ENCODE measurements around the gene GNPDA1.
A peak's percentile ranks its signal among the peaks of the same experiment; 100 is the strongest.

The GNPDA1 gene

DNA sequence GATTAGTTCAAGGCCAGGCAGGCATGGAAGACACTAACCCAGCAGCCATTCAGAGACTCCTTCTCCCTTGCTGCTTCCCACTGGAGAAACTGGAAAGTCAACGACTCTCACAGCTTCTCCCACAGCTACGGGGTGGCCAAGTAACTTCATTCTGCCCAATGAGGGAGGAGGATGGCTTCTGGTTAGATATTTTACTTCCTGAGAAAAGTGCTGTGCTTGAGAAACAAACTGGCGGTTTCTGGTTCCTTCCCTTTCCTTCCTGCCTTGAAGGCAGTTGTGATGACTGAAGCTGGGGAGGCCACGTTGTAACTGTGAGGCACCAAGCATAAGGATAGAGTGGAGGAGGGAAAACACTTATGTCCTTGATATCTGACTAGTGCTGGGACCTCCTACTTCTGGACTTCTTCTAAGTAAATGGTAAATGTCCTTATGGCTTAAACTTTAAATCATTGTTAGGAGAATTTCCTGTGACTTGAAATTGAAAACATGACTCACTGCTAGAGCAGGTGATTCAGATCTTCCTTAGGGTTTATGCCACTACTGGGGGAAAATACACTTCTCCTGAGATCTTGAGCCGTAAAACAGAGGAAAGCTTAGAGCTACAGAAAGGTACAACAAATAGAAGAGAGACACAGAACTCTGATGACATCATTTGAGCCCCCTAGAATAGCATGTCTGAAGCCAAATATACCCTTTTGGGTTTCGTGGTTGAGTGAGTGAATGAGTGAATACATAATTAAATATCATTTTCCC, 3.1 kb upstream of the GNPDA1 start:
- Histone ChIP-seq H3K27ac (peak overlapping the region; percentile 85), H3K36me3 (ENCODE audit: insufficient read depth, low read length) (peaks cover 3% of the 10 kb centered on the region; the same call in 1 of the 2 replicates), H3K4me3 (peak overlapping the region; percentile 39), H3K9me3 (ENCODE audit: low read depth, low read length) (no peaks in the 10 kb centered on the region), H3K9ac (ENCODE audit: insufficient read length) (peak overlapping the region; percentile 16)
- peak; percentile 53 for DNase-seq (ENCODE audit: low read depth, low spot score)
- 0 out of 2 replicates have a peak, but pooled peaks have one; percentile 19 for TF ChIP-seq POLR2AphosphoS5 (IDR thresholded peaks at IDR 0.05; ENCODE audit: borderline replicate concordance, low read depth, low read length)
- no peak for TF ChIP-seq FOXP2 (optimal IDR thresholded peaks at IDR 0.05; ENCODE audit: control extremely low read depth, extremely low read length, insufficient read depth)

DNA sequence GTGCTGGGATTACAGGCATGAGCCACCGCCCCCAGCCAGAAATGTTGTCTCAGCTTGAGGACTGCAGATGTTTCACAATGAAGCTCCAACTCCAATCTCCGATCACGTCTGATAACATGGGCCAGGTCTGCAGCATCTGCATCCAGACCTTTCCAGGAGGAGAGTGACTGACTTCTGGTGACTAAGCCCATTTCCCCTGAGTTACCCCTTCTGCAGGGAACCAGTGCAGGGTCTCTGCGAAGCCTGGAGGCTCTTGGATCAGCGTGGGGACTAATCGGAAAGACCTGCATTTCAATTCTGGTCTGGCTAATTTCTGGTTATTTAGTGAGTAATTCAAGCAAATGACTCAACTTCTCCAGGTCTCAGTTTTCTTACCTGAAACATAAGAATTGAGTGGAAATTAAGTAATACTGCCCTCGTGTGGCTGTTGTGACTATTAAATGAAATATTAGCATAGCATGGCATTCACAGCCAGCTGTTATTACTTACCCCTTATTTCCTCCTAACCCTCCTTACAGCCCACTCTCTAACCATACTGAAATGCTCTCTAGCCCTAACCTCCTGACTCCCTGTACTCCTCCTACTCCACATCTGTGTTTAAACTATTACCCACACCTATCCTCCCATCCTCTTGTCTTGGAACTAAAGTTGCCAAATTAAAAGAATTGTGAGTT, 2.2 kb upstream of the GNPDA1 start:
- Histone ChIP-seq H3K36me3 (ENCODE audit: insufficient read depth, low read length) (peaks cover 3% of the 10 kb centered on the region; the same call in 1 of the 2 replicates), H3K9me3 (ENCODE audit: low read depth, low read length) (no peaks in the 10 kb centered on the region), H3K9ac (ENCODE audit: insufficient read length) (no peak overlapping the region), H3K4me3 (peak overlapping the region; percentile 39), H3K27ac (peak overlapping the region; percentile 85)
- peak; percentile 66 for DNase-seq (ENCODE audit: low read depth, low spot score)
- no peak for TF ChIP-seq FOXP2 (optimal IDR thresholded peaks at IDR 0.05; ENCODE audit: control extremely low read depth, extremely low read length, insufficient read depth)
- no peak for TF ChIP-seq EZH2 (IDR thresholded peaks at IDR 0.05)
- no peak for TF ChIP-seq POLR2AphosphoS5 (IDR thresholded peaks at IDR 0.05; ENCODE audit: borderline replicate concordance, low read depth, low read length)

DNA sequence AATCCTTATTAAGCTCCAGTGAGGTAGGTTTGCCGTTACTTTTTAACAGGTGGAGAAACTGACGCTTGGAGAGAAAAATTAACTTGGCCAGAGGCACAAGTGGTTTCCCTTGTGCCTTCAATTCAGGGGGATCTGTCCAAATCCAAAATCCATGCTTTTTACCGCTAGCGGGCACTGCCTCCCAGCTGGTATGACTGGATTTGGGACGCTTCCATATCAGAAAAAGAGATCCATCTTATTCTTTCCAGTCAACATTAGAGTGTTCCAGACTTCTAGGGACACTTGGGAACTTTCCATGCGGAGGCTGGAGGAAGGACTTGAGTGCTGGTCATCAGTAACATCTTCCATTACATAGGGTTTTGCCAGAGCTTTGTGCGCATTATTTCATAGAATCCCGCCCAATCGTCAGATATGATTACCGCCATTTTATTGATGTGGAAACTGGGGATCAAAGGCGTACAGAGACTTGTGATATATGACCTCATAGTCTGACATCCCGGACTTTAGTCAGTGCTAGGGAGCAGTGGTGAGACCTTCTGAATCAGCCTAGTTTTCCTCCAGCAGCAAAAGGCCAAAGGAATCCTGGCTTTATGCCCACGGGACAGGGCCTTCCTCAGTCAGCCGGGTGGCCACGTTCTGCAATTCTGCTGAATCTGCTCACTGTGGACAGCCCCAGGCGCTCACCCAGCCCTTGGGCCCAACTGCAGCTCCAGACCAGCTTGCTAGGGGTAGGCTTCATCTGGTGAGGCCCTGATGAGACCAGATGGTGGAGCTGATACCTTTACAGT, 1.1 kb upstream of the GNPDA1 start:
- no peak for TF ChIP-seq POLR2AphosphoS5 (IDR thresholded peaks at IDR 0.05; ENCODE audit: borderline replicate concordance, low read depth, low read length)
- no peak for TF ChIP-seq FOXP2 (optimal IDR thresholded peaks at IDR 0.05; ENCODE audit: control extremely low read depth, extremely low read length, insufficient read depth)
- TF ChIP-seq EZH2 (IDR thresholded peaks at IDR 0.05), result no peak
- H3K9ac ChIP-seq (ENCODE audit: insufficient read length), result peak overlapping the region; percentile 85
- peak overlapping the region; percentile 86 for H3K4me3 ChIP-seq
- H3K9me3 ChIP-seq (ENCODE audit: low read depth, low read length), result no peaks in the 10 kb centered on the region
- no peak overlapping the region for H3K27ac ChIP-seq
- peaks cover 3% of the 10 kb centered on the region; the same call in 1 of the 2 replicates for H3K36me3 ChIP-seq (ENCODE audit: insufficient read depth, low read length)
- DNase-seq (ENCODE audit: low read depth, low spot score), result no peak

DNA sequence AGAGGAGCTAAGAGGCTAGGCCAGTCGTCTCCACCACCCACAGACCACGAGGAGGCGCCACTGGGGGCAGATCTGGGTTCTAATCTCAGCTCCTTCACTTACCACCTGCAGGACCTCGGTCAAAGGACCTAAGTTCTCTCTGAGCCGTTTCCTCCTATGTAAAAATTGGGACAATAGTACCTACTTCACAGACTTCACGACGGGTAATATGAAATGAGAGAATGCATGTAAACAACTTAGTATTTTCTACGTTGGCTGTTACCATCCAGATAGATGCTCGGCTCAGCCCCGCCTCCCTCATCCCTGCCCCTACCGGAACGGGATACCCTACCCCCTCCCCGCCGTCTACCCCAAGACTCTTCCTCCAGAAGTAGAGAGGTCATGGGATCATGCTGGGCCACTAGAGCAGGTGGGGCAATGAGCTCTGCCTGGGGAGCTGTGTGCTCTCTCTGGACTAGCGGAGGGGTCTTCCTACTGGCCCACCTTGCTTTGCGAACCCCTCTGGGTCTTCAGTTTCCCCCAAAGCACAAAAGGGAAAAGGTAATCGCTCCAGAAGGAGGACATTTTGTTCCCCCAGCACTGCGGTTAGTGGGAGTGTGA, 541 bp downstream of the GNPDA1 start:
- H3K4me3 ChIP-seq, result peak overlapping the region; percentile 86
- H3K36me3 ChIP-seq (ENCODE audit: insufficient read depth, low read length), result peaks cover 12% of the 10 kb centered on the region
- no peak for DNase-seq (ENCODE audit: low read depth, low spot score)
- H3K9me3 ChIP-seq (ENCODE audit: low read depth, low read length), result no peaks in the 10 kb centered on the region
- peak overlapping the region; percentile 85 for H3K9ac ChIP-seq (ENCODE audit: insufficient read length)
- TF ChIP-seq EZH2 (IDR thresholded peaks at IDR 0.05), result no peak
- TF ChIP-seq FOXP2 (optimal IDR thresholded peaks at IDR 0.05; ENCODE audit: control extremely low read depth, extremely low read length, insufficient read depth), result no peak
- TF ChIP-seq POLR2AphosphoS5 (IDR thresholded peaks at IDR 0.05; ENCODE audit: borderline replicate concordance, low read depth, low read length), result no peak
- no peak overlapping the region for H3K27ac ChIP-seq

DNA sequence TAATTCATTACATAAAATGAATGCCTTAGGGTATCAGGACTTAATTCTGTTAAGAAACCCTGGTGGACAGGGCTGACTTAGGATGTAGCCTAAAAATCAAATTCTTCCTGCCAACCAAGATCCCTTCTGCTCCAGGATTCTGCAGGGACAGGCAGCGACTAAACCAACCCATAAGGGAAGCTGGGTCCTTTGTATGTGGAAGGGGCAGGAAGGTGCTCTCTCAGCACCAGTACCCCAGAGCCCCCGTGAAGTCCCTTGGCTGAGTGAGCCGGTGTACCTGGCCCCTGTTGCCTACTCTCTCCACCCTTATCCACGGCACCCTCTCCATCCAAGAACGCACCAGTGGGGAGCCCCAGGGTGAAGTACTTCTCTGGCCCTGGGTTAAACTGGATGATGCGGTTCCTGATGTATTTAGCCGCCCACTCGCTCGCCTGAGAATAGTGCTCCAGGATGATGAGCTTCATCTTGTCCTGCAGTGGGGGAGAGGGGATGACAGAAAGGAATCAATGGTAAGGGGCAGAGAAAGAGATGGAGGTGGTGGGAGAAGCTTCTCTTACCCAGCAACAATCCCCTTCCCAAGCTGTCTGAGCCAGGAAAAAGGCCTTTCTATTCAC, 1.1 kb downstream of the GNPDA1 start:
- no peak for DNase-seq (ENCODE audit: low read depth, low spot score)
- H3K4me3 ChIP-seq, result no peak overlapping the region; the same call in 1 of the 2 replicates
- no peak overlapping the region for H3K27ac ChIP-seq
- TF ChIP-seq EZH2 (IDR thresholded peaks at IDR 0.05), result no peak
- TF ChIP-seq FOXP2 (optimal IDR thresholded peaks at IDR 0.05; ENCODE audit: control extremely low read depth, extremely low read length, insufficient read depth), result no peak
- no peak for TF ChIP-seq POLR2AphosphoS5 (IDR thresholded peaks at IDR 0.05; ENCODE audit: borderline replicate concordance, low read depth, low read length)
- peaks cover 18% of the 10 kb centered on the region for H3K36me3 ChIP-seq (ENCODE audit: insufficient read depth, low read length)
- H3K9me3 ChIP-seq (ENCODE audit: low read depth, low read length), result no peaks in the 10 kb centered on the region
- H3K9ac ChIP-seq (ENCODE audit: insufficient read length), result no peak overlapping the region

DNA sequence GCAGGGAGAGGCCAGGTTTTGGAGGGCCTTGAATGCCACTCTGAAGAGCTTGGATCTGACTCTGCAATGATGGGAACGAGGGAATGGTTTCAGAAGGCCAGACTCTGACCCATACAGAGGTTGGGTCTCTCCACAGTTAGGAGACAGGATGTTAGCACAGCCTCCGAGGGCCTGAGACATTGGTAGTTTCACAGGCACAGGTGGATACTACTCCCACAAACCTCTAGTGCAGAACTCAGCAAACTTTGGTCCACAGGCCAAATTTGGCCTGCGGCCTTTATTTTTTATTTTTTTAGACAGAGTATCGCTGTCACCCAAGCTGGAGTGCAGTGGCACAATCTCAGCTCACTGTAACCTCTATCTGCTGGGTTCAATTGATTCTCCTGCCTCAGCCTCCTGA, 2.9 kb downstream of the GNPDA1 start:
- Histone ChIP-seq H3K36me3 (ENCODE audit: insufficient read depth, low read length) (peaks cover 32% of the 10 kb centered on the region), H3K9ac (ENCODE audit: insufficient read length) (no peak overlapping the region), H3K9me3 (ENCODE audit: low read depth, low read length) (no peaks in the 10 kb centered on the region), H3K4me3 (no peak overlapping the region), H3K27ac (no peak overlapping the region)
- no peak for DNase-seq (ENCODE audit: low read depth, low spot score)
- TF ChIP-seq FOXP2 (optimal IDR thresholded peaks at IDR 0.05; ENCODE audit: control extremely low read depth, extremely low read length, insufficient read depth) (no peak), POLR2AphosphoS5 (IDR thresholded peaks at IDR 0.05; ENCODE audit: borderline replicate concordance, low read depth, low read length) (no peak), EZH2 (IDR thresholded peaks at IDR 0.05) (no peak)

DNA sequence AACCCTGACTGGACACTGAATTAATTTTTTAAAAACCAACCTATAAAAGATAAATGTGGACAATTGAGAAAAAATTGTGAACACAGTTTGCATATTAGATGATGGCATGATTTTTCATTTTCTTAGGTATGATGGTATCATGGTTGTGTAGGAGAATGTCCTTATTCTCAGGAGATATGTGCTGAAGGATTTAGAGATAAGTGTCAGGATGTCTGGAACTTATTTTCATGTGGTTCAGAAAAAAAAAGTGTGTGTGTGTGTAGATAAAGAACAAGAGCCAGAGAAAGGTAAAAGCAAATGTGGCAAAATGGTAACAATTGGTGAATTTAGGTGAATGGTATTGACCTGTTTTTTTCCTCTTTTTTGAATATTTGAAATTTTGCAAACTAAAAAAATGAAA, 4.0 kb downstream of the GNPDA1 start:
- H3K27ac ChIP-seq, result no peak overlapping the region
- TF ChIP-seq FOXP2 (optimal IDR thresholded peaks at IDR 0.05; ENCODE audit: control extremely low read depth, extremely low read length, insufficient read depth) (no peak), EZH2 (IDR thresholded peaks at IDR 0.05) (no peak), POLR2AphosphoS5 (IDR thresholded peaks at IDR 0.05; ENCODE audit: borderline replicate concordance, low read depth, low read length) (no peak)
- peaks cover 42% of the 10 kb centered on the region for H3K36me3 ChIP-seq (ENCODE audit: insufficient read depth, low read length)
- H3K9me3 ChIP-seq (ENCODE audit: low read depth, low read length), result no peaks in the 10 kb centered on the region
- H3K9ac ChIP-seq (ENCODE audit: insufficient read length), result no peak overlapping the region
- DNase-seq (ENCODE audit: low read depth, low spot score), result no peak
- H3K4me3 ChIP-seq, result no peak overlapping the region
